GM18526 (cell line): Measurements from ENCODE around the gene GRIK5.

Experiments
- POLR2A ChIP-seq: IDR thresholded peaks from 3 replicates; pipeline ENCODE4 v1.6.1; 2011; ENCODE audit not compliant: insufficient read length; ENCODE audit errors: extremely low read depth

The GRIK5 gene

DNA sequence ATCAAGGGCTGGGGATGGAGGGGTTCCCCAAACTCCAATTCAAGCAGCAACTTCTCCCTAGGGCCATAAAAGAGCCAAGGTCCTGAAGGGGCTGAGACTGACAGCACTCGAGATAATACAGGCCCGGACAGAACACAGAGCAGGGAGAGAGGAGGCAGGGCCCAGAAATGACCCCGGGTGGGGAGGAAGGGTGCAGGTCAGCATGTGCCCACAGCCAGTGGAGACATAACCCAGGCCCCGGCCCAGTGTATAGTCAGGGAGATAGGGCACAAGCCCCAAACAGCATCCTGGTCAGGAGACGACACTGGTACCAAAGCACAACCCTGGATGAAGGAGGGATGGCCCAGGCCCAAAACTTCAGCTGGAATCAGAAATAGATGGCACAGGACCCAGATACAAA lies 47.4 kb downstream of the GRIK5 start:
- no peak for TF ChIP-seq POLR2A

GRCh38 chr19:42021185-42021584 lies 48.8 kb downstream of the GRIK5 start:
- no peak for TF ChIP-seq POLR2A

- TF ChIP-seq POLR2A: no peak
These were observed 51.4 kb downstream of the GRIK5 start for GRCh38 chr19:42018503-42019193.

GRCh38 chr19:42017040-42017439 lies 53.0 kb downstream of the GRIK5 start:
- TF ChIP-seq POLR2A: no peak

DNA sequence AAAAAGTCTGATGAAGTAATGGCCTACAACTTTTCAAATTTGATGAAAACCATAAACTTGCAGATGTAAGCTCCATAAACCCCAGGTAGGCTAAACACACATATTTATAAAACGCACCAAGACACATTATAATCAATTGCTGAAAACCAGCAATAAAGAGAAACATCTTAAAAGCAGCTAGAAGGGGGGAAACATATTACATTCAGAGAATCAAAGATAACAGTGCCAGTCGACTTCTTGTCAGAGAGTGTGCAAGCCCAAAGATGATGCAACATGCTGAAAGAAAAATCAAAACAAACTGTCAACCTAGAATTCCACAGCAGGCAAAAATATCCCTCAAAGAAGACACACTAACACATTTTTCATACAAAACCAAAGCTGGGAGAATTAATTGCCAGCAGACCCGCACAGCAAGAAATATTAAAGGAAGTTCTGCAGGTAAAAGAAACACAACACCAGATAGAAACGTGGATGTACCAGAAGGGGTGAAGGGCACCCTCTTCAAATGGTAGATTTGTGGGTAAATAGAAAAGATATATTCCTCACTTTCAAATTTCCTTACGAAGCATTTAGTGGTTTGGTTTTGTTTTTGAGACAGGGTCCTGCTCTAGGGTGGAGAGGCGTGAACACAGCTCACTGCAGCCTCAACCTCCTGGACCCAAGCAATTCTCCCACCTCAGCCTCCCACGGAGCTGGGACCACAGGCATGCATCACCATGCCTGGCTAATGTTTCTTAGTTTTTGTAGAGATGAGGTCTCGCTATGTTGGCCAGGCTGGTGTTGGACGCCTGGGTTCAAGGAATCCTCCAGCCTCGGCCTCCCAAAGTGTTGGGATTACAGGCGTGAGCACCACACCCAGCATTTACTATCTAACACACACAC lies 59.5 kb downstream of the GRIK5 start:
- no peak for TF ChIP-seq POLR2A

DNA sequence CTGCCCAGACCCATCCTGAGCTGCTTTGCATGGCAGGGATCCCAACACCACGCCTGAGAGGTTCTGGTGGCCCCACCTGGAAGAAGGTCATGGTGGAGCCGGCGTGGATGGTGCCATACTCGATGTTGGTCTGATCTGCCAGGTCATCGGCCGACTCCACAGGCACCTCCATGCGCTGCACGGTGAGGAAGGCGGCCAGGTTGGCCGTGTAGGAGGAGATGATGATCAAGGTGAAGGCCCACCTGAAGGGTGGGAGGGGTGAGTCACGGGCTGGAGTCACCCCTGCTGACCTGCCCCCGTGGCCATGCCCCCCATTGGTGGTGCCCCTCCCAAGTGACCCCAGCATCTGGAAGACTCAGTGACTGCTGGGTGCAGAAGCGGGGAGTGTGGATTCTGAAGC lies 63.4 kb downstream of the GRIK5 start:
- TF ChIP-seq POLR2A: no peak

GRCh38 chr19:42005504-42005903 lies 64.5 kb downstream of the GRIK5 start:
- no peak for TF ChIP-seq POLR2A

GRCh38 chr19:42003506-42004294 lies 66.3 kb downstream of the GRIK5 start:
- no peak for TF ChIP-seq POLR2A

DNA sequence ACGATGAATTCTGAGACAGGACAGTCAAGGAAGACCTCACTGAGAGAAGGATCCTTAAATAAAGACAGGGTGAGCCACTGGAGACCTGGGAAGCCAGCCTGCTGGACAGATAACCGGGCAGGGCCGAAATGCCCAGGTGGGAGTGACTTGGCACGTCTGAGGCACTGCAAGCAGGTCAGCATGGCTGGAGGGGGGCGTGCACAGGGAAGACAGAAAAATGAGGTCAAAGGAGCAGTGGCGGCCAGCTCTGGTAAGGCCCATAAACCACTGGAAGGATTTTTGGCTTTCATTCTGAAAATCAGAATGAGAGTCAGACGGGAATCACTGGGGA lies 70.2 kb downstream of the GRIK5 start:
- TF ChIP-seq POLR2A: no peak

- no peak for TF ChIP-seq POLR2A
These were observed 70.7 kb downstream of the GRIK5 start for GRCh38 chr19:41999071-41999877.

DNA sequence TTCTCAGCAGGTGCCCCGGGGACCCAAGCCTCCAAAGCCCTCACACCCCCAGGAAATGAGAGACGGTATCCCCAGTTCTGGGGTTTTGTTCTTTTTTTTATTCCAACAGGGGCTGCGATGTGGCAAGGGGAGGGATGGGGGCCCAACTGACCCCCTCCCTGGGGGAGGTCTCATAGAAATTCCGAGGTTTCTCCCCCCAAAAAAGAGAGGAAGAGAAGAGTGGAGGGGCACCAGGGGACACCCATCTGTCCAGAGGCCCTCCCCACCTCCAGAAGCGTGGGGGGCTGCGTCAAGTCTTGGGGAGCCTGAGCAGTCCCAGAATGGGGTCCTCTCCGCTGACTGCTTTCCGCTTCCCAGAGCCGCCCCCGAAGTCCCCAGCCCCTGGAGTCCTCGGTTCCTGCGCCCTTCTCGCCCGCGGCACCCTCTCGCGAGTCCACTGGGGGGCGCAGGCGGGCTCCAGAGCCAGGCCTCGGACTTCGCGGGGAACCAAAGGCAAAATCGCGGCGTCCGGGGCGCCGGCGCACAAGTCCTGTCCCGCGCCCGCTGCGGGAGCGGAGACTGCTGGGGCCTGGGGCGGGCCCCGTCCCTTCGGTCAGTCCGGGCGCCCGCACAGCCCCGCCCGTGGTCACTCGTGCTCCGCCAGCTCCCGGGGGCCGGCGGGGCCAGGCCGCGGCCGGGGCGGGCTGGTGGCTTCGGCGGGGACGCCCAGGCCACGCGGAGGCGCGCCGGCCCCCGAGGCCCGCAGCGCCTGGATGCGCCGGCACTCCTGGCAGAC lies 71.6 kb downstream of the GRIK5 start:
- no peak for TF ChIP-seq POLR2A

DNA sequence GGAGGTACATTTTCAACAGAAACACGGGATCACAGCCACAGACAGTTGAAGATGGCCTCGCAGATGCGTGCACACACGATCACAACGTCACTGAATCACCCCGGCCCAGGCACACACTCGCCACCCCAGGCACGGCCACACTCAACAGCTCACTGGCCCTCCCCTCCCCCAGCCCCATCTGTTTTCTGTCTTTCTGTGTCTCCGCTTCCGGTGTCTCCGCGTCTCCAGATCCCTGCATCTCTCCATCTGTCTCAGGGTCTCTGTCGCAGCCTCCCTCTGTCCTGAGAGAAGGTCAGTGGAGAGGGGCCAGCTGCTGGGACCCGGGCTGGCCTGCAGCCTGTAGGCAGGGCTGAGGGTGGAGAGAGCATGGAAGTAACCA lies 72.2 kb downstream of the GRIK5 start:
- no peak for TF ChIP-seq POLR2A

- no peak for TF ChIP-seq POLR2A
These were observed 72.7 kb downstream of the GRIK5 start for GRCh38 chr19:41997121-41997850.
